AG08396 (cell line): Measurements from ENCODE around the gene ATP5PB.
A peak's percentile ranks its signal among the peaks of the same experiment; 100 is the strongest.

Experiments
- DNase-seq: peaks from one replicate; pipeline ENCODE4 v3.0.0; 2012; ENCODE audit warnings: low spot score, mixed read lengths

Gene ATP5PB

DNA sequence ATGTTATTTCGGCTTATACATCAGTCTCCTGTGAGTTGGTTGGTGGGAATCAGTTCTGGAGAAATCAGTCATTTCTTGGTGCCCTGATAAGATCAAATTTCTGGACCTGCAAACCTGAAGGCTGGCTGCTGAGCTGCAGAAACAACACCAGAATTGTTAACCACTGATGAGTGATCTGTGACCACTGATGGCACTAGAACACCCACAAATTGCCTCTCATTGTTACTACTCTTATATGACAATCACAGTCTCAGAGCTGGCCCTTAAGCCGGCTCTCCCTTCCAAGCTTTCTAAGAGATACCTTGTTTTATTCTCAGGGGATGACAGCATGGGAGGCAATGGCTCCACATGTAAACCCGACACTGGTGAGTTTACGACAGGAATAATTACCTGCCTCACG lies 26.4 kb downstream of the ATP5PB start:
- DNase-seq = no peak

DNA sequence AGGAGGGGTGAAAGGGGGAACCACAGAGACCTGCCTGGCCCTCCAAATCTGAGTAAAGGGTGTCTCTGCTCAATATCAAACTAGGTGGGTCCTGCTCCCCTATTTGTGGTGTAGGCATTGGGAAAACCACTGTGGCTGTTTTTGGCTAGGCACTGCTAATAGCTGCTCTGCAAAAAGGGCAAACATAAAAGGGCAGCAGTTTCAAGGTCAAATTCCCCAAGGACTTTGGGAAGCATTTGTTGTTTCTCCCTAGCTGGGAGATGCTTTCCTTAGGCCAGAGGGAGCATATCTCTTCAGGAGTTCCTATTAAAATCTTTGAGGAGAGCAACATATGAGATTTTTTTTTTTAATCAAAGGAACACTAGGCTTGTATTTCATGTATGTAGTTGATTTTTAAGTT lies 26.9 kb downstream of the ATP5PB start:
- DNase-seq = no peak

DNA sequence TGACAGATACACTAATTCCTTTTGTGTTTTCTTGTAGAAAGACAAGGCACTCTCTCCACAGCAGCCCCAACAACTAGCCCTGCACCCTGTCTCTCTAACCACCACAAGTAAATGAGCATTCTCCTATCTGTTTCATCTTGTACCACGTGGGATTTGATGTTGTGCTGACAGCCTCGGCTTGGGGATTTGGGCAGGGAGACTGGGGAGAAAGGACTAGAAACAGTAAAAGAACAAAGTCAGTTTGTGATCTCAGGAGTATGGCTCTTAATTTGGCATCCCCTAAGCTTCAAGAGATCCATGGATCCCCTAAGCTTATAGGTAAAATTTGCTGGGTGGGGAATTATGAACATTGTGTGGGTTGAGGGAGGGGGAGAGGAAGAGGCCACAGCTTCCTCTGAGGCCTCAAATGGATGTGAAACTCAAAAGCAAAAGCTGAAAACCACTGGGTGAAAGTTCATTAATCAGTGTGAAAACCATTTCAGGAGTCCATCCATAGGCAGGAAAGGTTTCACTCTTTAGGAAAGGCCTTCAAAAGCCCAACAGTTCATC lies 27.6 kb downstream of the ATP5PB start:
- no peak for DNase-seq

DNA sequence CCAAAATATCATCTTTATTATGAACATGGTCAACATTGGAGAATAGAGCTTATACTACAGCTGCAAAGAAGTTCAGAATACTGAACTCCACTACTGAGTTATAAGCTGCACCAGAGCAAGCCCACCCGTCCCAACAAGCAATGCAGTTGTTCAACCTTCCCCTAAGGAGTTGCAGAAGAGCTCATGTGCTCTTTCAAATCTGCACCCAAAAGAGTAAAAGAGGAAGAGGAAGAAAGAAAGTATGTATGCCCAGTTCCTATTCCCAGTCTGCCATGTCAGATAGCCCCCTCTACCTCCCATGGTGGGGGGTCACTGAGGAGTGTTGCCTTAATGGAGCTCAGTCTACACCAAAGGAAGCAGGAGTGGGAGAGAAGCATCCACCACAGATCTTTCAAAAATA lies 31.4 kb downstream of the ATP5PB start:
- DNase-seq = no peak

DNA sequence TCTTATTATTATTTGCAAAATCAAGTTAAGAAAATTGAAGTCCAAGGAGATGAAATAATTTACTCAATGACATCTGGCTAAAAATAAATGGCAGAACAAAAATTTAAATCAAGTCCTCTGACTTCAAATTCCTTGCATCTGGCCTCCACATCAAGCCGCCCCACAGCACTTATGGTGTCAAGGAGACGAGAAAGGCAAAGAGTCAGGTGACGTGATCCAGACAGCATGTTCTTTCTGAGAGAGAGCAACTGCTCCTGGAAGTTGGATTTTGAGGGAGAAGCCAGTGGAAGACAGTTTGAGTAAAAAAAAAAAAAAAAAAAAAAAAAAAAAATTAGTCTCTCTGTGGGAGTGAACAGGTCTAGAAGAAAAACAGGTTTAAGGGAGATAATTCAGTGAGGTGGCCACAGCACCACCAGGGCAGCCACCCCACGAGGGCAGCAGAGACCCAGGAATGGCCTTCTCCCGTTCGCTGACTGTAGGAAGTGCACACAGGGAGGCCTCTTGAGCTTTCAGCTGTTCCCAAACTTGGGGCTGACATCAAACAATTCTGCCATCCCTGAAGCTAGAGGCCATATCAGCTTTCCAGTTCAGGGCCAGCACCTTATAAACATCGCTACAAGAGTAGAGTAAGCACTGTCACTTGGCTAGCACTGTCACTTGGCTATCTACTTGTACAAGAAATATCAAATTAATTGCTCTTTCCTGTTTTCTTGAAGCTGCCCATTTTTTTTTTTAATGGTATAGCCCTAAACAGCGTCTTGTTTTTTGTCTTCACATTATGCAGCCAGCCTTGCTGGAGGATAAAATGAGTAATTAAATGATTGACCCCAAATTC lies 32.3 kb downstream of the ATP5PB start:
- DNase-seq = peak; percentile 84

DNA sequence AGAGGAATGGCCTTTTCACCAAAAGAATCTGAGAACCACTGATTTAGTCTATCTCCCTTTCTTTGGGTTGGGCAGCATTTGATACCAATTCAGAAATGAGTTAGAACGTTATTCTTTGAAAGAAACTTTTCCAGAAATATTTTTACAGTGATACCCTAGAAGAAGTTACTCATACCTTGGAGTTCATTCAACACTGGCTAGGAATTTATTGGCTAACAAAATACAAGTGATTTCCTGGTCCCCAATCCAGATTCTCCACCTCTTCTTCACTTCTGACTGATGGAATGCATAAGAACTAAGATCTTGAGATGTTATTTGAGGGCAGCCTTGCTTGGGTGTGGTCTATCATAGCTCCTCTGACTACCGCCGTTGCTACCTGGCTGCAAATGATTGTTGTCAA lies 33.9 kb downstream of the ATP5PB start:
- DNase-seq = peak; percentile 7

DNA sequence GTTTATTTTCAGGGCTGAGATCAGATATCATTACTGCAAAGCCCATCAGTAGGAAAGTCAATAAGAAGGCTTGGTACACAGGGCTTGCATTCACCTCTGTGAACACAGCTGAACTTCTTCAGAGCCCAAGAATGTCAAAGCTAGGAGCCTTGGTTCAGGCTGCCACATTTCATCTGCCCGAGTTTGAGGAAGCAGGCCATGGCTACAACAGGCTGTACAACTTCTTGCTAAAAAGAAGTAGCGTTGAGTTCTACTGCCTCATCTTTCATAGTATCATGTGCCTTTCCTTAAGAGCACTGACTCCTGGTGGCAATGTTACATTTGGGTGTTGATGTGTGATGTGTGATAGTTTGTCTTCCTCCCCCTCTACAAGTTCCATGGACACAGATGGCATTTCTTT lies 34.6 kb downstream of the ATP5PB start:
- no peak for DNase-seq

DNA sequence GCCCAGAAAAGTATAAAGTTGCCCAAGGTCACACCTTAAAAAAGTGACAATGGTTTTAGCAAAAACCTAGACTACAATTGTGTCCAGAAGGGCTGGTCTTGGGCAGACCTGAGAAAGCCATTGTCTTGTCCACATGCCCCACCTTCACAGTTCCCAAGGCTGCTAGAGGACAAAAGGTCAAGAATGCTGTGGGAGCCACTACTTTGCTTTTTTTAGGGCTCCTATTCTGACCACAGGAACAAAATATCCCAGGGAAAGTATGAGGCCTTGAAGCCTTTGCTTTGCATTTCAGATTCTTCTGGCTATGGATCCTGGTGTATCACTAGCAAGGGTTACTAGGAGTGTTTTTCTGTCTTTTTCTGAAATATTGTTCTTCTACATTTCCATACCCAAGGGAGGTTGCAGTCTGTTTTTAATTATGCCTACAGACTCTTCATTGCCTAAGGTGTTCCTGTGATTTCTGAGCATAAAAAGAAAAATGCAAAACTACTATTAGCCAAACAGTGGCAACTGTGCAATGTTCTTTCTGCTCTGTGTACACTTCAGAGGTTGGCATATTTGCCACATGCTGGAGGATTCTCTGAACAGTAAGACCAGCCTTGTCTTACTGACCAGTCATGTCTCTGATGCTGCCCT lies 35.2 kb downstream of the ATP5PB start:
- DNase-seq = no peak

DNA sequence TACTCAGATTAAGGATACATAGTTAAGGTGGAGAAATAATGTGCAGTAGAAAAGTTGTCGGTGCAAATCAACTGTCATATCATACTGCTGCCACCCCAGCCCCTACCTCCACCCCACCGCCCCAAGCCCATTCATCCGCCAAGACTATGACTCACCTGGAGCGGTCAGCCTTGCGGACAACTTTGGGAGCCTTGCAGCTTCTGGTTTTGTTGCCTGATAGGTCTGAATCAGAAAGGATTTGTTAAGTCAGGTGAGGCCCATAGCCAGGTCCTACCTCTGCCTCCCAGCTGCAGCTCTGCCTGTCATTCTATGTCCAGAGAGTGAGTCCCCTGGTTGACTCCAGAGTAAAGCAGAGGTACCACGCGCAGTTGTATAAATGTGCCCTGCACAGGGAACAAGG lies 37.2 kb downstream of the ATP5PB start:
- no peak for DNase-seq

DNA sequence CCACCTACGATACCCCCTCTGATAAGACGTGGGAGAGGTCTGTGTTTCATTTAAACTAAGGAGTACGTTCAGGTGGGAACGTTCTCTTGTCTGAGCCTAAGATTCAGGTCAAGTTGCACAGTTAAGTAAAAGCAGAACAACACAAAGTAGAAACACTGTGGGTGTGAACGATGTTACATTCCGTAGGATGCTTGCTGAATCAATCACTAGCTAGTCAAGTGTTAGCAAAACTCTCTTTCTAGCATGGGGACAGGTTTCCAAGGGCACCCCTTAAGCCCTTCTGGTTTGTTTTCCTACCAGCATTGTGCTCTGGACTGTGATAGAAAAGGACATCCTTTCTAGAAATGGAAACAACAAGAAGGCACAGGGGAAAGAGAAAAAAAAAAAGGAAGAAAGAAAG lies 37.9 kb downstream of the ATP5PB start:
- DNase-seq = no peak

DNA sequence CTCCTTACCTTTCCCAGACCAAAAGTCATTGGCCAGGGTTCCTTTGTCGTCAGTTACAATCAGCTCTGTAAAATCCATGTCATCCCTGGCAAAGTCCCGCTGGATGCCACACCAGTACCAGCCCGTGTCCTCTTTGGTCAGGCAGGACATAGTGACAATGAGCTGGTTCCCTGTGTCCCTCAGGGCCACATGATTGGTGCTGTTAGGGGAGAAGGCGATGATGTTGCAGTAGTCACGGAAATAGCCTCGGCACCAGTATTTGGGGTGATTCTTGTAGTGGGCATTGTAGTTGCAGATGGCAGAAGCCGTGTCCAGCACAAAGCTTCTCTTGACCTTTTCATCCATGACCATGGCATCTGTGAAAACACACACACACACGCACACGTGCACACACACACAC lies 39.4 kb downstream of the ATP5PB start:
- no peak for DNase-seq

DNA sequence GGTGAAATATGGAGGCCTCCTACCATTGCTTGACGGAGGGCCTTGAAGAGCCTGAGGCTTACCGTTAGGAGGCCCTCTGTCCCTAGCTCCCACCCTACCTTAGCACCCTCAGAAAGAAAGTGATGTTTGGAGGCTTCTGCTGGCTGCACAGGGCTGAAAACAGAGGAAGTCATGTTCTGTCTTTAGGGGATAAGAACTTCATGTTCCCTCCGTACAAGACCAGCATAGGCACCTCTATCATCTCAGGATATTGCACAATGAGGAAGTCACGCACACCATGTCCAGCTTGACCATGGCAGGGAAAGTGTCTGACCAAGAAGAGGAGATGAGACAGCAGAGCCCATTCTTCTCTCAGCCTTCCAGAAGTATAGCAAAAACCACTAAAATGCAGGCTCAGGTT lies 40.3 kb downstream of the ATP5PB start:
- no peak for DNase-seq

DNA sequence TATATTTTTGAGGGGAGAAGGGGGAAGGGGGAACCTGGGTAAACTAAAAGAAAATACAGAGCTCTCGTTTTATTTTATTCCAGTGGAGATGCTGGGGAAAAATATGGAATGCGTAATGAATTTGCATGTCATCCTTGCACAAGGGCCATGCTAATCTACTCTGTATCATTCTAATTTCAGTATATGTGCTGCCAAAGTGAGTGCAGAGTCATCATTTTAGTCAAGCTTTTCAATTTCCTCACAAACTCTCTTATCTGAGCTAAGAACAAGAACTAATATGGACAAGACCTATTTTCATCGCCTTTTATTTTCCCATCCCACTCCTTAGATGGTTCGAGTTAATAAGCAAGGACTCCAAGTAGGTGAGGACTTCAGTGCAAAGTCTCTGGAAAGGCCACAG lies 41.0 kb downstream of the ATP5PB start:
- no peak for DNase-seq

DNA sequence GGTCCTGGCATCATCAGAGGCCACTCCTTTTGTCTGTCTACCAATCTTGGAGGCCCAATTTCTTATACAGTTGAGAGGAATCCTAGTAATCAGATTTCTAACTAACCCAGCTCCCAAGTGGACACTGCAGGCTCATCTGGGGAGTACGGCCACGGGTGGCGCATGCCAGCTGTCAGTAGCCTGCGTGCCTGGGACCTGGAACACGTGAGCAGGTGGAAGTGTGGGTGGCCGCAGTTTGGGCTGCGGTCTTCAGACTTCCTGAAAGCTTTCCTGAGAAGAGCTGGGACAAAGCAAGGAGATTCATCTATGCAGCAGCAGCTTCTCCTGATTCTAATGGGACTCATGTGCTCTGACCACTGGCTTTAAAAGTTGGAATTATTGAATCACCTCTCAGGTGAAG lies 41.8 kb downstream of the ATP5PB start:
- no peak for DNase-seq

DNA sequence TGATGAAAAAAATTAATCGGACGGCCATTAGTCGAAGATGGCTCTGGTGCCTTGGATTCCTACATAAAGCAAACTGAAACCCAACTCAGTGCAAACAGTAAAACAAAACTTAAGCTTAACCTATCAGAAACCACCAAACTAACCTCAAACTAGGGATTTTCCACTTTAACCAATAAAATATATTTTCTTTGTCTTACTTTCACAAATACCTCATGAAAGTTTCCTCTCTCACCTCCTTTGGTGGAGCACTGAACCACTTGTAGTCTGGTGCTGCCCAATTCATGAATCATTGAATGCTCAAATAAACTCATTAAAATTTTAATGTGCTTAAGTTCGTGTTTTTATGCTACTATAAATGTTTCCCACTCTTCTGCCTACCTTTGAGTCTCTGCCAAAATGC lies 47.1 kb downstream of the ATP5PB start:
- DNase-seq = no peak

DNA sequence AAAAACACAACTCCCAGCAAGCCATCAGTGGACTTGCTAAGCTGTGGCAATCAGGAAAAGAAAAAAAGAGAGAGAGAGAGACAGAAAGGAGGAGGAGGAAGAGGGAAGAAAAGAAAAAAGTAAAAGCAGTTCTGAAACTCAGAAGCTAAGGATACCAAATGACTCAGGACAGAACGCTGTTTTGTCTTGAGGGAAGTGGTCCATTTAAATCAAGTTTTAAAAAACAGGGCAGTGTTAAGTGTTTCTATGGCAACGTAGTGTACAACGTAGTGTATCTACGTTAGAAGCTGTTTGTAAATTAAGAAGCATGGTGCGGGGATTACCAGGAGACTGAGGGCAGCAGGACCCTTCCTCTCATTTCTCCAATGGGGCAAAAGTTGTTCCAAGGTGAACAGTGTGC lies 48.3 kb downstream of the ATP5PB start:
- DNase-seq = no peak

DNA sequence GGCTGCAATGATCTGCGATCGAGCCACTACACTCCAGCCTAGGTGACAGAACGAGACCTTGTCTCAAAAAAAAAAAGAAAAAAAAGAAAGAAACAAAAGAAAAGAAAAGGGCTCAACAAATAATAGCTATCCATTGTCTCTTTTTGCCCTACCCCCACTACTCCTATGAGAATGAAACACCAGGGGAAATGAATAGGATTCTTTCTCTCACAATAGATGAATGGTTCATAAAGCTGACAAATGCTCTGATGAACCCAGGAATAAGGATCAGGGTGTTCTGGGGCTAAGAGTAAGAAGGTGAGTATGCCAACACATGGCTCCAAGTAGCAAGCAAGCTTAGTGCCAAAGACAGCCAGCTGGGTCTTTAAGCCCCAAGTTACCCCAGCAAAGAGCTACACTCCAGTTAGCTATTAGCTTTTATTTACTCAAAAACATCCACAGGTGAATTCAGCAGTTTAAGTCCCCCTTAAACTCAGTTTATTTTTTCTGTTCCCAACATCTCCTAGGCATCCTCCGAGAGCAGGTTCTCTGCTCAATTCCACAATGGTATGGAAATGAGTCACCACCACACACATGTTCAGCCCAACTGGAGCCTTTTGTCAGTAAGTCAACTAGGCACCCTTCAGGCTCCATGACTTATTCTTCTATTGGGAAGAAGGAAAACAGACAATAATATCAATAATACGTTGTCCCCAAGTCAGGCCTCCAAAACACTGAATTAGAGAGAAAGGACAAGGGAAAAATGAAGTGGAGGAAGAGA lies 49.9 kb downstream of the ATP5PB start:
- no peak for DNase-seq

DNA sequence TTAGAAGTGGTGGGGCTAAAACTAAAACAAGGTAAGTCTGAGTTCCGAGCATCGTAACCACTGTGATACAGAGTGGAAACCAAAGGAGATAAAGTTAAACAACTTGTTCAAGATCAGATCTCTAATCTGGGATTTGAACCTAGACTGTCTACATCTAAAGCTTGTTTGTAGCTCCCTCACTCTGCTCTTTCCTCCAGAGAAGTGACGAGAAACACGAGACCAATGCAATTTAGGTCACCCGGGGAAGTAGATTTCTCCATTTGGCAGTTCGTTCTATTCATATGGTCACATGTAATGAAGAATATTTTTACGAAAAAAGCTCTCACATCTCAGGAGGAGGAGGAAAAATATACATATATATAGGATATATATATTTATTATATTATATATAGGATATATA lies 52.4 kb downstream of the ATP5PB start:
- no peak for DNase-seq

DNA sequence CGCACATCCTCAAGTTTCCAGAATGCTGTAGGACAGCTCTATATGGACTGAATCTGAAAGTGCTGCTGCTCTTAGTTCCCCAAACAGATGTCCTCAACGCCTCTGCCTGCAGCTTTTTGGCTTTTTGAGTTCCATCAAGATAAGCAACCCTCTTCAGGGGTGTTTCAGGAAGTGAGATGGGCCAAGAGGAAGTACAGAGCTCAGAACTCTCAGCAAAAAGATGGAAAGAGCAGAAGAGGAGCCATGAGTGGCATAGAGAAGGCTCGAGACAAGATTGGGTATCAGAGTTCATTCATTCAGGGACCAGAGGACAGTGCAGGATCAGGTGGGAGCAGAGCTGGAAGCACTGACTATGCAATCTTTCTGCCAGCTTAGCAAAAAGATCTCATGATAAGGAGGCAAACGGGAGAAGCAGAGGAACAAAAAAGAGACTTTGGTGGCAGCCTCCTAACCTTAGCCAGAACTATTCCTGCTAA lies 54.4 kb downstream of the ATP5PB start, which contains the start of the genes ADORA3 and TMIGD3:
Gene ADORA3, minus strand, starts transcription at position 49 of the 476 bp plus-strand sequence. CDS start 279 bp downstream, outside the sequence.
Gene TMIGD3, minus strand, starts transcription at position 49 of the 476 bp plus-strand sequence. CDS start 279 bp downstream, outside the sequence.
- DNase-seq = no peak

DNA sequence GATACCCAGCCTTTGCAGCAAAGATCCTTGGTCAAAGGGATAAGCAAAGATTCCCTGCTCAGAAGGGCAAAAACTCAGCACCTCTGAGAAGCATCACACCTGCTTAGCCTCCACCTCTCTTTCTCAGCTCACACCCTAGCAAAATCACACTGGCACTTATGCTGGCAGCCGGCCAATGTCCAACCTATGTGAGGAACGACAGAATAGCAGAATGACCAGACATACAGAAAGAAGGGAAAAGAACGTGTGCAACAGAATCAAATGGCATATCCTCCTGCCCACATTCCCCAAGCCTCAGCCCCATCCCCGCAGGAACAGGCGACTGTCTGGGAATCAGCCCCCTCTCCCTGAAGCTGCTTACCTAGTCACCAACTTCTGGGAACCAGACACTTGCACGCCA lies 54.8 kb downstream of the ATP5PB start:
- DNase-seq = no peak

DNA sequence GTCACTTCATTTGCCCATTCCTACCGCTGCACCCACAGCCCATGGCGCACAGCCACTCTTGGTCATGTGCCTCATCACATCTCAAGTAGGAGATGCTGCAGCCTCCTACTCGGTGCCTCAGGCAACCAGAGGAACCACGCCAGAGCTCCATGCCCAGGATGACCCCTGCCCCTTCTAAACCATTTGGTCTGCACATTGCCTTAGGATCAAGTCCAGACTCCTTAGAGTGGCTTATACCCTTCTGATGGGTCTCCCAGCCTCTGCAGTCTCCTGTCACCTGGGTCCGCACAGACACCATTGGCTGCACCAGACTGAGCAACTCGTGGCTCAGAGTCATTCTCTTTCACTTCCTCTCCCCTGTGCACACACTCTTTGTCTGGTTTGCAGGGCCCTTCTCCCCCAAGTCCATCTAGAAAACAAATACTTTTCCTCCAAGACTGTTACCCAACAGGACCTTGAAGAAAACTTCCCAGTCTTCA lies 56.4 kb downstream of the ATP5PB start:
- DNase-seq = no peak

DNA sequence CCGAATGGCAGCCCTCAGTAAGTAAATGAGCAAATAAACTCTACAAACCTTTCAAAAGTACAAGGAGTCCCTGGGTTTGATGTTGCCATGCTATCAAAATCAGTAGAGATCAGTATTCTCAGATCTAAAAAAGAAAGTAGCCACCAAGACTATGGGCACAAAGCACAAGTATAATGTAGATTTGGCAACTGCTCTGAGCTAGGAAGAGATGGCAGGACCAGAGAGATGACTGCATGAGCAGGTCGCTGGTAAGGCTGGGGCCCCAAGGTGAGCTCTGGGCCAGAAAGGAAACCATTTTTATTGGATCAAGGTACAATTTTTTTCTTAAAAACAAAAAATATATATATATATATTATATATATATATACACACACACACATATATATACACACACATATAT lies 57.3 kb downstream of the ATP5PB start:
- no peak for DNase-seq
